Neural cell (in vitro differentiated cells): ENCODE measurements around the gene NUDT4.

Experiments
- EP300 ChIP-seq: fragments of 450-650 bp; conservative IDR thresholded peaks from 2 replicates; pipeline ENCODE4 v1.6.1; 2014; ENCODE audit warnings: antibody characterized with exemption, mild to moderate bottlenecking, moderate library complexity; ENCODE audit not compliant: poor library complexity, severe bottlenecking
- EZH2 ChIP-seq: fragments of 200-600, 300-800 bp; shearing (Covaris generic), sonication (generic); IDR thresholded peaks from 2 replicates; pipeline ENCODE4 v1.6.1; 2014; ENCODE audit warnings: antibody characterized with exemption, low read length, borderline replicate concordance, mild to moderate bottlenecking; ENCODE audit not compliant: insufficient read depth, poor library complexity, severe bottlenecking
- MXI1 ChIP-seq: fragments of 450-650 bp; conservative IDR thresholded peaks from 2 replicates; pipeline ENCODE4 v1.6.1; 2014; ENCODE audit warnings: antibody characterized with exemption, mild to moderate bottlenecking; ENCODE audit not compliant: poor library complexity, severe bottlenecking
- SMC3 ChIP-seq: fragments of 450-650 bp; conservative IDR thresholded peaks from 2 replicates; pipeline ENCODE4 v1.6.1; 2014; ENCODE audit warnings: antibody characterized with exemption, mild to moderate bottlenecking, moderate library complexity; ENCODE audit not compliant: poor library complexity
- TAF1 ChIP-seq: IDR thresholded peaks from 2 replicates; pipeline ENCODE4 v1.6.1; 2012; ENCODE audit warnings: low read depth
- TF ChIP-seq, protein P1 (sequence below): fragments of 450-650 bp; IDR thresholded peaks from 2 replicates; pipeline ENCODE4 v1.5.1; 2014; ENCODE audit warnings: antibody characterized with exemption, mild to moderate bottlenecking, moderate library complexity; ENCODE audit not compliant: poor library complexity, severe bottlenecking

GRCh38 chr12:93361151-93361919 lies 16.4 kb upstream of the NUDT4 start:
- TF ChIP-seq, protein P1, sequence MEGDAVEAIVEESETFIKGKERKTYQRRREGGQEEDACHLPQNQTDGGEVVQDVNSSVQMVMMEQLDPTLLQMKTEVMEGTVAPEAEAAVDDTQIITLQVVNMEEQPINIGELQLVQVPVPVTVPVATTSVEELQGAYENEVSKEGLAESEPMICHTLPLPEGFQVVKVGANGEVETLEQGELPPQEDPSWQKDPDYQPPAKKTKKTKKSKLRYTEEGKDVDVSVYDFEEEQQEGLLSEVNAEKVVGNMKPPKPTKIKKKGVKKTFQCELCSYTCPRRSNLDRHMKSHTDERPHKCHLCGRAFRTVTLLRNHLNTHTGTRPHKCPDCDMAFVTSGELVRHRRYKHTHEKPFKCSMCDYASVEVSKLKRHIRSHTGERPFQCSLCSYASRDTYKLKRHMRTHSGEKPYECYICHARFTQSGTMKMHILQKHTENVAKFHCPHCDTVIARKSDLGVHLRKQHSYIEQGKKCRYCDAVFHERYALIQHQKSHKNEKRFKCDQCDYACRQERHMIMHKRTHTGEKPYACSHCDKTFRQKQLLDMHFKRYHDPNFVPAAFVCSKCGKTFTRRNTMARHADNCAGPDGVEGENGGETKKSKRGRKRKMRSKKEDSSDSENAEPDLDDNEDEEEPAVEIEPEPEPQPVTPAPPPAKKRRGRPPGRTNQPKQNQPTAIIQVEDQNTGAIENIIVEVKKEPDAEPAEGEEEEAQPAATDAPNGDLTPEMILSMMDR, result no peak
- TF ChIP-seq SMC3 (no peak), TAF1 (no peak), MXI1 (no peak), EP300 (no peak), EZH2 (no peak)
